Ectodermal cell (in vitro differentiated cells): ENCODE measurements around the gene WNK1.
"Not testable (repeated sequence)": the region's sequence is repeated elsewhere in the genome, so short reads cannot be mapped to it uniquely, and the experiment has no call there.

Experiments
- H3K27ac ChIP-seq: 2 replicates; pipeline ENCODE4 v1.7.0; 2013; ENCODE audit warnings: mild to moderate bottlenecking, low read depth, low read length; ENCODE audit not compliant: insufficient read depth, poor library complexity, severe bottlenecking
- H3K27me3 ChIP-seq: 2 replicates; pipeline ENCODE4 v1.7.0; 2013; ENCODE audit warnings: mild to moderate bottlenecking, low read length; ENCODE audit not compliant: insufficient read depth, control insufficient read depth, poor library complexity, severe bottlenecking
- H3K36me3 ChIP-seq: one replicate; pipeline ENCODE4 v1.7.0; 2013; ENCODE audit warnings: low read length; ENCODE audit not compliant: control insufficient read depth, insufficient read depth
- H3K4me1 ChIP-seq: one replicate; pipeline ENCODE4 v1.7.0; 2013; ENCODE audit warnings: low read length; ENCODE audit not compliant: control insufficient read depth, insufficient read depth
- H3K4me3 ChIP-seq: 2 replicates; pipeline ENCODE4 v1.7.0; 2013; ENCODE audit warnings: low read depth, low read length, control low read depth; ENCODE audit not compliant: insufficient read depth
- H3K9me3 ChIP-seq: 2 replicates; pipeline ENCODE4 v1.7.0; 2013; ENCODE audit warnings: mild to moderate bottlenecking, low read length, moderate library complexity; ENCODE audit not compliant: control insufficient read depth
- WGBS, 2 experiments: methylation state at CpG; one replicate each; pipeline ENCODE4 v1.1.7; 2013; ENCODE audit warnings: missing lambda C conversion rate in 2 of 2; 5-methylcytosine and 5-hydroxymethylcytosine counted together

WNK1 gene

GRCh38 chr12:779745-780734 is 27.7 kb downstream of the WNK1 start:
- H3K4me3 ChIP-seq: no peak overlapping the region

GRCh38 chr12:780750-781379 is 28.5 kb downstream of the WNK1 start:
- WGBS, 2 experiments: 93 to 97% methylated on average over 2 of the region's 2 CpGs
- H3K36me3 ChIP-seq: no peaks in the 10 kb centered on the region
- no peaks in the 10 kb centered on the region for H3K4me1 ChIP-seq
- no peaks in the 10 kb centered on the region for H3K9me3 ChIP-seq
- no peaks in the 10 kb centered on the region for H3K27me3 ChIP-seq
- H3K4me3 ChIP-seq: no peak overlapping the region
- no peak overlapping the region for H3K27ac ChIP-seq

More at GRCh38 chr12:779745-780734, 27.7 kb downstream of the WNK1 start:
- 94 to 95% methylated on average over 3 to 4 of the region's 4 CpGs for WGBS, 2 experiments
- no peaks in the 10 kb centered on the region for H3K36me3 ChIP-seq
- H3K9me3 ChIP-seq: no peaks in the 10 kb centered on the region
- H3K27me3 ChIP-seq: no peaks in the 10 kb centered on the region
- H3K4me1 ChIP-seq: no peaks in the 10 kb centered on the region
- H3K27ac ChIP-seq: no peak overlapping the region

DNA sequence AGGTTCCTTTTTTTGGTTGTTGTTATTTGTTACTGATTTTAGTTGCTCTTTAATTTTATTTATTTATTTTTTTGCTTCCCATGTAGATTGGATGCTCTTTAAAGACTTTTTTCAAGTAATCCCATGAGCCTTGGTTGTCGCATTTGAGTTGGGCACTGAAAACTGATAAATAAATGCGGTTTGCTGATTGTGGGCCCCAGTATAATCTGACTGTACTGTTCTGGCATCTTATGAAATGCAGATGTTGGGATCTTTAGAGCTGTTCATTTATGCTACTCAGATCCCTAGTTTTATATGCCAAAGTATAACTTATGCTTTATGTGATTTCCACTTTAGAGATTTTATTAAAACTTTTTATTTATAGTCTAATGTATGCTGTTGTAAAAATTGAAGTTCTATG is 33.3 kb downstream of the WNK1 start:
- Histone ChIP-seq H3K36me3 (no peaks in the 10 kb centered on the region), H3K9me3 (no peaks in the 10 kb centered on the region), H3K4me3 (no peak overlapping the region), H3K27ac (no peak overlapping the region), H3K4me1 (no peaks in the 10 kb centered on the region), H3K27me3 (no peaks in the 10 kb centered on the region)
- 97 to 98% methylated on average over 2 of the region's 2 CpGs for WGBS, 2 experiments

GRCh38 chr12:788288-788687 is 35.9 kb downstream of the WNK1 start:
- Histone ChIP-seq H3K9me3 (no peaks in the 10 kb centered on the region), H3K36me3 (no peaks in the 10 kb centered on the region), H3K27ac (no peak overlapping the region), H3K27me3 (no peaks in the 10 kb centered on the region), H3K4me3 (no peak overlapping the region), H3K4me1 (no peaks in the 10 kb centered on the region)
- 92 to 93% methylated on average over 4 of the region's 4 CpGs for WGBS, 2 experiments

DNA sequence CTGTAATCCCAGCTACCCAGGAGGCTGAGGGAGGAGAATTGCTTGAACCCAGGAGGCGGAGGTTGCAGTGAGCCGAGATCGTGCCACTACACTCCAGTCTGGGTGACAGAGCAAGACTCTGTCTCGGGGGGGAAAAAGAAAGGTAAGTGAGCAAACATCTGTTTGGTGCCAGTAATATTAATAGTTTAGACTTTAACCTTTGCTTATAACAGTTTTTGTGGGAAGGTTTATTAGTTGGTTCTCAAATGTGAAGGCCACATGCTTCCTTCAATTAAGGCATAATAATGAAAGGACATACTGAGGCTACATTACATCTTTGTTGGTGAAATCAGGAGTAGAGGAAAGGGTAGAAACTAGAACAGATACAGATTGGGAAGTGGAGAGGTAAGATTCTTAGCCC is 36.4 kb downstream of the WNK1 start:
- H3K27ac ChIP-seq, H3K9me3 ChIP-seq, H3K27me3 ChIP-seq, H3K4me3 ChIP-seq, H3K36me3 ChIP-seq, H3K4me1 ChIP-seq: not testable (repeated sequence)
- WGBS, 2 experiments: 94 to 95% methylated on average over 4 of the region's 4 CpGs

DNA sequence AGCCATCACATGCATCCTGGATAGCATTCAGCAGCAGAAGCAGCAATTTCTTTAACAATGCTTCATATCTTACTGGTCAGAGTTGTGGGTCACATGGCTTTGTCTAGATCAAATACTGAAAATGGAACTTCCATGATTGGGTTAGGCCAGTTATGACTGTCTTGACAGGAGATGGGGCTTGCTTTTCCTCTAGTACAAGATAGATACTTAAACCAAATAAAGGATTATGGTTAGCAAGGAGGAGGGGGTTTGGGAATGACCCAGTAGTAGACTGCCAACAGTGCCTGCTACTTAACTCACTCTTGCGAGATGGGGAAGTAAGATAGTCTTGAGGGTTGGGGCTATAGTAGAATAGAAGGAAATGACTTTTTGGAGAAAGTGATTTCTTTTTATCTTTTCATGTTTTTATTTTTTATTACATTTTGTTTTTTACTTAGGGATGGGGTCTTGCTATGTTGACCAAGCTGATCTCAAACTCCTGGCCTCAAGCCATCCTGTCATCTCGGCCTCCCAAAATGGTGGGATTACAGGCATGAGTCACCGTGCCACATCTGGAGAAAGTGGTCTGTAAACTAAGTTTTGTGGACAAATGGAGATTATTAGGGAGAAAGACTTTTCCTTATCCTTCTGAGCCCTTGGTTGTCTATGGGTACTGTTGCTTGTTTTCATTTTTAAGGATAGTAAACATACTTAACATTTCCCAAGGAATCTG is 37.6 kb downstream of the WNK1 start:
- Histone ChIP-seq H3K9me3 (no peaks in the 10 kb centered on the region), H3K36me3 (no peaks in the 10 kb centered on the region), H3K4me3 (no peak overlapping the region), H3K27ac (no peak overlapping the region), H3K4me1 (no peaks in the 10 kb centered on the region), H3K27me3 (no peaks in the 10 kb centered on the region)
- WGBS, 2 experiments: 91 to 96% methylated on average over 3 of the region's 3 CpGs

GRCh38 chr12:790608-791007 is 38.2 kb downstream of the WNK1 start:
- 80 to 100% methylated on average over 1 of the region's 1 CpG for WGBS, 2 experiments
- Histone ChIP-seq H3K27me3 (no peaks in the 10 kb centered on the region), H3K9me3 (no peaks in the 10 kb centered on the region), H3K36me3 (no peaks in the 10 kb centered on the region), H3K4me1 (no peaks in the 10 kb centered on the region), H3K4me3 (no peak overlapping the region), H3K27ac (no peak overlapping the region)

GRCh38 chr12:793037-793436 is 40.7 kb downstream of the WNK1 start:
- Histone ChIP-seq H3K4me1 (no peaks in the 10 kb centered on the region), H3K27ac (no peak overlapping the region), H3K4me3 (no peak overlapping the region), H3K36me3 (no peaks in the 10 kb centered on the region), H3K9me3 (no peaks in the 10 kb centered on the region), H3K27me3 (no peaks in the 10 kb centered on the region)
- WGBS, 2 experiments: 90 to 94% methylated on average over 2 to 3 of the region's 3 CpGs

DNA sequence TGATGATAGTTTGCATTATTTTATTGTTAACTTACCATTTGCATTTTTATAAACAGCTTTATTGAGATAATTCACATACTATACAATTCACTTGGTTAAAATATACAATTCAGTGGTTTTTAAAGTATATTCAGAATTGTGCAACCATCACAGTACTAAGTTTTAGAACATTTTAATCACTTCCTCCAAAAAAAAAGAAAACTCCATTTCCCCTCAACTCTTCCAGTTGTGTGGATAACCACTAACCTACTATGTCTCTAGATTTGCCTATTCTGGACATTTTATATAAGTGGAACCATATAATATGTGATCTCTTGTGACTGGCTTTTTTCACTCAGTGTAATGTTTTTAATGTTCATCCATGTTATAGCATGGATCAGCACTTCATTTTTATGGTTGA is 41.3 kb downstream of the WNK1 start:
- no peak overlapping the region for H3K27ac ChIP-seq
- H3K4me3 ChIP-seq: no peak overlapping the region
- no peaks in the 10 kb centered on the region for H3K4me1 ChIP-seq
- no peaks in the 10 kb centered on the region for H3K9me3 ChIP-seq
- H3K36me3 ChIP-seq: no peaks in the 10 kb centered on the region
- H3K27me3 ChIP-seq: no peaks in the 10 kb centered on the region

GRCh38 chr12:795305-795704 is 42.9 kb downstream of the WNK1 start:
- H3K27me3 ChIP-seq: no peaks in the 10 kb centered on the region
- no peaks in the 10 kb centered on the region for H3K36me3 ChIP-seq
- 83 to 85% methylated on average over 4 of the region's 4 CpGs for WGBS, 2 experiments
- no peak overlapping the region for H3K27ac ChIP-seq
- no peaks in the 10 kb centered on the region for H3K9me3 ChIP-seq
- no peak overlapping the region for H3K4me3 ChIP-seq
- H3K4me1 ChIP-seq: no peaks in the 10 kb centered on the region
